Neural progenitor cell (in vitro differentiated cells): ENCODE data around the gene PET100. TPM values are rescaled to one million over a fixed set of nuclear protein-coding genes. Genes with fewer than 3 reads are reported as not detected.

Source experiments
- DNase-seq: peaks from one replicate; pipeline ENCODE4 v3.0.0-alpha.2; 2016; ENCODE audit warnings: low spot score
- H2AFZ ChIP-seq: fragments of 200-600 bp; sonication (generic); replicated peaks from 2 replicates; pipeline ENCODE4 v1.6.1; 2016; ENCODE audit warnings: antibody characterized with exemption
- H3F3A ChIP-seq: fragments of 200-600 bp; sonication (generic); 2 replicates; pipeline ENCODE4 v1.6.1; 2016; ENCODE audit warnings: antibody characterized with exemption, low read depth
- H3K27ac ChIP-seq: fragments of 200-600 bp; sonication (generic); 2 replicates; pipeline ENCODE4 v1.5.1; 2016; ENCODE audit warnings: mild to moderate bottlenecking
- H3K27me3 ChIP-seq: fragments of 200-600 bp; sonication (generic); 2 replicates; pipeline ENCODE4 v1.6.1; 2016; ENCODE audit warnings: mild to moderate bottlenecking, moderate library complexity
- H3K36me3 ChIP-seq: fragments of 200-600 bp; sonication (generic); 2 replicates; pipeline ENCODE4 v1.5.1; 2016
- H3K4me1 ChIP-seq: fragments of 200-600 bp; sonication (generic); 2 replicates; pipeline ENCODE4 v1.6.1; 2016; ENCODE audit warnings: mixed run types
- H3K4me2 ChIP-seq: fragments of 200-600 bp; sonication (generic); 2 replicates; pipeline ENCODE4 v1.6.1; 2016
- H3K4me3 ChIP-seq: fragments of 200-600 bp; sonication (generic); 2 replicates; pipeline ENCODE4 v1.5.1; 2016
- H3K79me2 ChIP-seq: fragments of 200-600 bp; sonication (generic); 2 replicates; pipeline ENCODE4 v1.6.1; 2016; ENCODE audit warnings: low read depth
- H3K9ac ChIP-seq: fragments of 200-600 bp; sonication (generic); 2 replicates; pipeline ENCODE4 v1.6.1; 2016
- H3K9me3 ChIP-seq: fragments of 200-600 bp; sonication (generic); 2 replicates; pipeline ENCODE4 v1.5.1; 2016; ENCODE audit warnings: low read depth
- H4K20me1 ChIP-seq: fragments of 200-600 bp; sonication (generic); 2 replicates; pipeline ENCODE4 v1.6.1; 2016; ENCODE audit warnings: low read depth
- H3K27ac Mint-ChIP-seq: 3 replicates; pipeline ENCODE4 v1.8.0; 2021; ENCODE audit warnings: mixed read lengths
- H3K27me3 Mint-ChIP-seq: 2 replicates; pipeline ENCODE4 v1.8.0; 2022; ENCODE audit warnings: low read depth, mild to moderate bottlenecking, inconsistent platforms, moderate library complexity, mixed read lengths; ENCODE audit not compliant: insufficient read depth
- H3K36me3 Mint-ChIP-seq: 3 replicates; pipeline ENCODE4 v1.8.0; 2021; ENCODE audit warnings: mixed read lengths
- H3K4me1 Mint-ChIP-seq: 3 replicates; pipeline ENCODE4 v1.8.0; 2021; ENCODE audit warnings: mixed read lengths
- H3K4me3 Mint-ChIP-seq: 3 replicates; pipeline ENCODE4 v1.8.0; 2021; ENCODE audit warnings: mild to moderate bottlenecking, moderate library complexity, mixed read lengths
- H3K9me3 Mint-ChIP-seq: 3 replicates; pipeline ENCODE4 v1.8.0; 2020; ENCODE audit warnings: mixed read lengths
- CTCF ChIP-seq: fragments of 200-600 bp; sonication (generic); IDR thresholded peaks from 2 replicates; pipeline ENCODE4 v1.5.1; 2017; ENCODE audit warnings: antibody characterized with exemption, mild to moderate bottlenecking
- EZH2 ChIP-seq: fragments of 200-600 bp; sonication (generic); IDR thresholded peaks from 2 replicates; pipeline ENCODE4 v1.6.1; 2017; ENCODE audit warnings: antibody characterized with exemption, mild to moderate bottlenecking, moderate library complexity
- EZH2phosphoT487 ChIP-seq: fragments of 200-600 bp; sonication (generic); IDR thresholded peaks from 2 replicates; pipeline ENCODE4 v1.6.1; 2017; ENCODE audit warnings: antibody characterized with exemption
- total RNA-seq: library from RNA; depleted of rRNA; stranded (reverse); fragments of >200 nt; gene quantifications from 2 replicates; pipeline ENCODE4 v1.2.3, GENCODE V29; 2015; ENCODE audit warnings: low replicate concordance

The PET100 gene
- total RNA-seq, 1 donor from 2014 or later: 30.3 TPM

DNA sequence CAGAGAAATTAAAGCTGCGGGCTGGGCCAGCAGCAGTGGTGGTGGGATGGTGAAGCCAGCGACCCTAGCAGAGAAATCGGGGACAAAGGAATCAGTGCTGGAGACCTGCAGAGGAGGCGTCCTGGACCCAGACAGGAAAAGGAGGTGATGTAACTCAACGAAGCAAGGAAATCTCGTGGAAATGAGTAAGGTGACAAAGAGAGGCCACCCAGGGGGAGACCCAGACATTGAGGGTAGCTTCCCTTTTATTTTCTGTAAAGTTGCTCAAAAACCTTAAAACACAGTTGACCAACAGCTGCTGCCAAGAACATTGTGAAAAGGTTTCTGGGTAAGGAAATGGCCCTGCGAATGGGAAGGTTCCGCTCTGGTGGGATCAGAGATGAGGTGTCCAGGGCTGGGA lies 26.0 kb downstream of the PET100 start:
- Histone ChIP-seq H2AFZ (no peak overlapping the region), H3K27me3 (peaks cover 54% of the 10 kb centered on the region), H3K36me3 (no peaks in the 10 kb centered on the region), H3K9me3 (no peaks in the 10 kb centered on the region), H3K4me3 (no peak overlapping the region), H3F3A (peaks cover 4% of the 10 kb centered on the region), H4K20me1 (no peaks in the 10 kb centered on the region), H3K27ac (no peak overlapping the region), H3K4me1 (peaks cover 4% of the 10 kb centered on the region), H3K79me2 (no peaks in the 10 kb centered on the region), H3K9ac (no peak overlapping the region), H3K4me2 (no peak overlapping the region)
- peaks cover 16% of the 10 kb centered on the region for H3K27me3 Mint-ChIP-seq
- TF ChIP-seq EZH2: no peak
- TF ChIP-seq EZH2phosphoT487: no peak
- no peak for TF ChIP-seq CTCF
- H3K27ac Mint-ChIP-seq: no peak overlapping the region
- DNase-seq: no peak
- peak overlapping the region; percentile 50 for H3K4me3 Mint-ChIP-seq
- H3K4me1 Mint-ChIP-seq: peaks cover 20% of the 10 kb centered on the region
- H3K9me3 Mint-ChIP-seq: no peaks in the 10 kb centered on the region
- no peaks in the 10 kb centered on the region for H3K36me3 Mint-ChIP-seq

DNA sequence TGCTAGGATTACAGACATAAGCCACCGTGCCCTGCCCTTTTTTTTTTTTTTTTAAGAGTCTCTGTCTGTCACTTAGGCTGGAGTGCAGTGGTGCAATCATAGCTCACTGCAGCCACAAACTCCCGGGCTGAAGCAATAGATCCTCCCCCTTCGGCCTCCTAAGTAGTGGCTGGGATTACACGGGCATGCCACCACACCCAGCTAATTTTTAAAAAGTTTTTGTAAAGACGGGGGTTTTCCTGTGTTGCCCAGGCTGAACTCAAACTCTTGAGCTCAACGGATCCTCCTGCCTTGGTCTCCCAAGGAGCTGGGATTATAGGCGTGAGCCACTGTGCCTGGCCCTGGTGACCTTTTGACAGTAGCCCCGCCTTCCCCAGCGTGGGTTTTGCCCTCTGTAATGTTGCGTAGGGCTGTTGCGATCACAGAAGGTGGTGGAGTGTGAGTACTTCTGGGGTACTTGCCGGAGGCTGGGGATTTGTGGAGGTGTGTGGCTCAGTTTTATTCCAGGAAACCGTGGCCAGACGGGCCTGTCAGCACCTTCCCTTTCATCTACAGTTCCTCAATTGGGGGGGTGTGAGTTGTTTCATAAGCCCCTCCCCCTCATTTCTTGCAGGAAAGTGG lies 27.6 kb downstream of the PET100 start:
- Mint-ChIP-seq H3K36me3 (no peaks in the 10 kb centered on the region), H3K4me1 (peaks cover 17% of the 10 kb centered on the region), H3K27me3 (peaks cover 11% of the 10 kb centered on the region), H3K27ac (no peak overlapping the region), H3K9me3 (no peaks in the 10 kb centered on the region), H3K4me3 (peak overlapping the region; percentile 24)
- H3K4me1 ChIP-seq: peaks cover 3% of the 10 kb centered on the region
- H3K27ac ChIP-seq: no peak overlapping the region
- no peaks in the 10 kb centered on the region for H3K36me3 ChIP-seq
- no peak overlapping the region for H3K9ac ChIP-seq
- H3K9me3 ChIP-seq: no peaks in the 10 kb centered on the region
- H2AFZ ChIP-seq: no peak overlapping the region
- TF ChIP-seq EZH2 (no peak), EZH2phosphoT487 (no peak), CTCF (no peak)
- DNase-seq: peak; percentile 26
- H3F3A ChIP-seq: peaks cover 2% of the 10 kb centered on the region
- no peak overlapping the region for H3K4me3 ChIP-seq
- H3K27me3 ChIP-seq: peaks cover 49% of the 10 kb centered on the region
- no peaks in the 10 kb centered on the region for H3K79me2 ChIP-seq
- no peak overlapping the region for H3K4me2 ChIP-seq
- no peaks in the 10 kb centered on the region for H4K20me1 ChIP-seq

- H3K27ac Mint-ChIP-seq: no peak overlapping the region
- Histone ChIP-seq H3K4me2 (peak overlapping the region; percentile 9), H2AFZ (peak overlapping the region; percentile 23), H3K4me3 (no peak overlapping the region), H3K9ac (no peak overlapping the region), H3K9me3 (no peaks in the 10 kb centered on the region), H3K27me3 (peaks cover 50% of the 10 kb centered on the region), H3F3A (no peaks in the 10 kb centered on the region), H3K4me1 (no peaks in the 10 kb centered on the region), H3K36me3 (no peaks in the 10 kb centered on the region), H3K27ac (no peak overlapping the region), H4K20me1 (no peaks in the 10 kb centered on the region), H3K79me2 (no peaks in the 10 kb centered on the region)
- H3K4me3 Mint-ChIP-seq: no peak overlapping the region
- DNase-seq: peak; percentile 54
- no peaks in the 10 kb centered on the region for H3K9me3 Mint-ChIP-seq
- TF ChIP-seq CTCF: no peak
- TF ChIP-seq EZH2: no peak
- TF ChIP-seq EZH2phosphoT487: no peak
- H3K27me3 Mint-ChIP-seq: peaks cover 9% of the 10 kb centered on the region
- H3K36me3 Mint-ChIP-seq: no peaks in the 10 kb centered on the region
- H3K4me1 Mint-ChIP-seq: peaks cover 10% of the 10 kb centered on the region
Measured at GRCh38 chr19:7658219-7658686, 28.7 kb downstream of the PET100 start.
